GM23248 (cell line): ENCODE results near the gene DNAJC8.

Experiments
- EZH2 ChIP-seq: fragments of 200-600 bp; sonication (generic); IDR thresholded peaks from 2 replicates; pipeline ENCODE4 v1.6.1; 2018; ENCODE audit warnings: antibody characterized with exemption, mild to moderate bottlenecking; ENCODE audit not compliant: insufficient read depth, poor library complexity, severe bottlenecking
- EZH2phosphoT487 ChIP-seq: fragments of 200-600 bp; sonication (generic); IDR thresholded peaks from 2 replicates; pipeline ENCODE4 v1.6.1; 2018; ENCODE audit warnings: antibody characterized with exemption, moderate library complexity, mild to moderate bottlenecking, low read depth; ENCODE audit not compliant: insufficient read depth

GRCh38 chr1:28173980-28174297, 58.9 kb downstream of the DNAJC8 start:
- TF ChIP-seq EZH2phosphoT487 (no peak), EZH2 (no peak)
